HG03159 (cell line): ENCODE results near the gene WWOX.
"Not testable (repeated sequence)": the region's sequence is repeated elsewhere in the genome, so short reads cannot be mapped to it uniquely, and the experiment has no call there.

Experiments
- ATAC-seq: cut with Tn5 transposase; IDR thresholded peaks from one replicate; pipeline ENCODE4 v1.9.1; 2021; ENCODE audit warnings: mild to moderate bottlenecking, moderate library complexity; ENCODE audit not compliant: unreplicated experiment

The WWOX gene

DNA sequence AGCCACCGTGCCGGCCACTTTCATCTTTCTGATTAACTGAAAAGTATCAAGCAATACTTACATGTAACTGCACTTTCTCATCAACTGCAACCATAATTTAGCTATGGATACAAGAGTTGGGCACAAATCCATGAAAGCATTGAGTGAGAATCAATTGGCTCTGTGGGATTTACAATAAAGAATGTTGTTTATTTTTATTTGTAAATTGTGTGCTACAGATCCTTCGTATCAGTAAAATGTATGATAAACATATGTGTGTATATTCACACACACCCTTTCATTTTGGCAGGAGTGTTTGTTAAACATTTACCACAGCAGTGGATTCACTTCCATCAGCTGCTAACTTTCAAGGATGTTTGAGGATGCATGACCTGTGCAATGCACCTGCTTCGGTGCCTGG is 411.0 kb downstream of the WWOX start:
- no peak for ATAC-seq

DNA sequence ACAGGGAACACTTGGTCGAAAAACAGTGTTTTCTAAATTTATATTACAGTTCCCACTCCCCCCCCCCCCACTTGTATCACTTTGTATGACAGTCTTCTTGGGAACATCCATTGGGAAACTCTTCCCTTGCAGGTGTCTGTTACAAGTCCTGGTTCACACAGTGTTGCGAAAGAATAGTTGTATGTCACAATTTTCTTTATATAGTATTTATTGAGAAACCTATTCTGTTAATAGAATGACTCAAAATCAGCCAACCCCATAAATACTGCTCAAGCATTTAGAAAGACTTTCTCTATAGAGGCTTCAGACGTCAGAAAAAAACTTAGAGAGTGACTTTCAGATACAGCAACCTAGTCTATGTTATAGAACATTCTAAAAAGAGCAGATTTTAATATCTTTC is 414.4 kb downstream of the WWOX start:
- ATAC-seq, result no peak

DNA sequence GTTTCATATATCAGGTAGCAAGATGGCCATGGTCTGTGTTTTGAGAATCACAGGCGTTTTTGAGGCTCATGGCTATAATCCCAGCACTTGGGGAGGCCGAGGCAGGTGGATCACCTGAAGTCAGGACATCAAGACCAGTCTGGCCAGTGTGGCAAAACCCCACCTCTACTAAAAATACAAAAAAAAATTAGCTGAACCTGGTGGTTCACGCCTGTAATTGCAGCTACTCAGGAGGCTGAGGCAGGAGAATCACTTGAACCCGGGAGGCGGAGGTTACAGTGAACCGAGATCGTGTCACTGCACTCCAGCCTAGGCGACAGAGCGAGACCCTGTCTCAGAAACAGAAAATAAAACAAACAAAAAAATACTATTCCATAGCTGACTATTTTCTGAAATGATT is 415.4 kb downstream of the WWOX start:
- not testable (repeated sequence) for ATAC-seq

DNA sequence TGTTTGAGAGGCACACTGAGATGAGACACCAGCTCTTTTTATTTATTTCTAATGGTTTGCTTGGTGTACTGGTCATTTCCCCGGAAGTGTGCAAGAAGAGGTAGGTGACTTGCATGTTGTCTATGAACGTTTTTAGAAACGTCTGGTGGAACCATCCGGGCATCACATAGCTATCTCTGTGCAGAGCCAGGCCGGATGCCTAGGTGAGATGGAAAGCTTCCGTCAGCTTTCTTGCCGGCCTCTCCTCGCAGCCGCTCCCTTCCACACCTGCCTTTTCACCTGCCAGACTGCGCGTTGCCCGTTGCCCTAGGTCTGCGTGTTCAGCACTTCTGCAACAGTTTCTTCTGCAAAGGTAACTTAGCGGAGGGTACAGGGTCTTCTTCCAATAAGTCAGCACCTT is 416.0 kb downstream of the WWOX start:
- ATAC-seq, result no peak

DNA sequence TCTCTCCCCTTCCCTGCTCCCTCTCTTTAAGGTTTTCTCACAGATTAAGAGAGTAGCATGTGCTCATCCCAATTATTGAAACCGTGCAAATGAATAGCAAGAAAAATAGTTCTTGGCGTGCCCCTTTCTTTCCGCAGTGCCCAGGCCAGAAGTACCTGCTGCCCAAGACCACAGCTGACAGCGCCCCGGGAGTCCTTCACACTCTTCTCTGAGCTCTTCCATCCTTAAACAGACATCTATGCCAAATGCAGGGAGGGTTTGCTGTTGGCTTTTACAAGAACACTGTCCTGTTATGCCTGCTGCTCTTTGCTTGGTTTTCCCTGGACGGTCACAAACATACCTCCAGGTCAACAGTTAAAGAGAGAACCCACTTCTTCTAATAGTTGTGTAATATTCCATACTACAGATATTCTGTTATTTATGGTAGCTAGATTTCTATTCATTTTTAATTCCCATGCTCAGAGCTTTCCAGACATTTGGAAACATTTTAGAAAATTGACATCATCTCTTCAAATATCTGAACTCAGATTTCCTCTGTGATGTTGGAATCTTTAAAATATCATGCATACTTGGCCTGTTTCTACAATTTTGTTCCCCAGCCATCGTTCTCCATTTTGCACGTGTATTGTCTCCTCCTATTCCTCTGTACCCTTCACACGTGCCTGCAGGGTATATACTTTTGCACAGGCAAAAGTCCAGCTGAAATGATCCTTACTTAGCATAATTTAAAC is 416.7 kb downstream of the WWOX start:
- ATAC-seq, result no peak

DNA sequence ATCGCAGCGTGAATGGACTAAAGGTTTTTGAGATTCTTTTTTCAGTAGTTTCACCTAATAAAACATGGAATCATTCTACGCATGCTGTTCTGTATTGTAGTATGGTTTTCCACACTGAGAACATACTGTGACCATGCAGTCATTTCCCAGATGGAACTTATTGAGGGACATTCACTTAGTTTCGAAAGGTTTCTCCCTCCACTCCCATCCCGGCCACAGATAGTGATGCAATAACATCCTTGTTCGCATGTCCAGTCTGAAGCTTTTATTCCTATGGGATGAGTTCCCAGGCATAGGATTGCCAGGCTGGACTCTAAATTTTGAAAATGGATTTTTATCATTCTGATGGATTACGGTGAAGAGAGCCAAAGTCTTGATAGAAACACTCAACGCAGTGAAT is 420.4 kb downstream of the WWOX start:
- ATAC-seq, result no peak

DNA sequence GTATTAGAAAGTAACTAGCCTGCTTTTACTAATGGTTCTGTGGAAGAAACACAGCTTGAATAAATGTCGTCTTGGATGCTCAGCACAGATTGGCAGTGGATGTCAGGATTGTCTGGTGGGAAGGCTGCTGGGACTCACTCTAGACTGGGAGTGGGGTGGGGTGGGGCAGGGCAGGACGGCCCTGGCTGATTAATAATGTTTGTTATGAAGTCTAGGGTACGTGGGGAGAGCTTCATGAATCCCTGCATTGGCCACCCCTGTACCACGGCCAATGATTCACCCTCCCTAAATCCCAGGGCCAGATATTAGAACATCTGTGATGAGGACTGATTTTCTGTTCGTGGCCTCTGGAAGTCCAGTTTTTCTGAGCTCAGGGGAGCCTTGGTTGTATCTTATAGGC is 421.0 kb downstream of the WWOX start:
- no peak for ATAC-seq

DNA sequence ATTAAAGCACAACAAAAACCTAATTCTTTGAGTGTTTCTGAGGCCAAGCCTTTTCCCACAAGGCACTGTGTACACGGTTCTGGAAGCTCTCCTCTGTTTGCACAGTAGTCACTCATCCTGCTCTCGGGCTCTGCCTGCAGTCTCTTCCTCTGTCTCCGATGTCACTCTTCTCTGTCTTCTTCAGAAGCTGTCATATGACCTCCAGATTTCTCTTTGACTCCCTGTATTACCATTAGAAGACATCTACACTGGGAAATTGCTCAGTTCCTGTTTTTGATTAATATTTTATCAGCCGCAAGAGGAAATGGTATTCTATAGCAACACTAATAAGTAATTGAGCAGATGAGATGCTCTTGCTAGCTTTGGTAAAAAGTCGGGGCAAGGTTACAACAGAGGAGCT is 422.9 kb downstream of the WWOX start:
- peak; percentile 84 for ATAC-seq

DNA sequence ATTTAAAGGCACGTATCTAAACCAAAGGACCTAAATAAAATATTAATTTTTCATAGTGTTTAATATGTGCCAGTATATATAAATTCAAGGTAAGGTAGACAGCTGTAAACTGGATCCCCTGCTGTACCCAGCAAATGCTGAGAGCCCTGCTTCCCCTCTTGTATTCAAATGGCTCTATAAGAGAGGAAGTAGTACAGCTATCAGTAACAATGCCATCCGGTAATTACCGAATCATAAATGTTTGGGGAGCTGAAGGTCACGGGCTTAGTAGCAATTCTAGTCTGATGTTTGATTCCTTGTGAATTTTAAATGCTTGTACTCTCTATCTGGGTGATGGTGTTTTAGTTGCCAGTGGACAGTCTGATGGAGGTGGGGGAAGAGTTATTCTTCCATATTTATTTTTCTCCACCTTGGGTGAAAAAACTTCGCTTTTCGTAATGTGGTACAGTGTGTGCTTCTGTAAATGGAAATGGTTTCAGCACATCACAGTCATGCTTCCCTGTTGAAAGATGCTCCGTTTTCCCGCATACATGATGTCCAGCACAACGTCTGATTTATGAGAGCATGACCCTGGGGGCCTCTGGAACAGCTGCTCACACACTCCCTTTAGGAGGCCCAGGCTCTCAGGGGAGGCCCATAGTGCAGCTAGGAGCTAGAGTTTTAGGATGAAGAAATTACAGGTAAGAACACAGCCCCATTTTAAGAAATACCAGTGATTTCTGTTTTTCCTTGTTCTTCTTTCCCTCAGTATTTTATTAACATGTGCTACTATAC is 423.9 kb downstream of the WWOX start:
- ATAC-seq, result no peak

DNA sequence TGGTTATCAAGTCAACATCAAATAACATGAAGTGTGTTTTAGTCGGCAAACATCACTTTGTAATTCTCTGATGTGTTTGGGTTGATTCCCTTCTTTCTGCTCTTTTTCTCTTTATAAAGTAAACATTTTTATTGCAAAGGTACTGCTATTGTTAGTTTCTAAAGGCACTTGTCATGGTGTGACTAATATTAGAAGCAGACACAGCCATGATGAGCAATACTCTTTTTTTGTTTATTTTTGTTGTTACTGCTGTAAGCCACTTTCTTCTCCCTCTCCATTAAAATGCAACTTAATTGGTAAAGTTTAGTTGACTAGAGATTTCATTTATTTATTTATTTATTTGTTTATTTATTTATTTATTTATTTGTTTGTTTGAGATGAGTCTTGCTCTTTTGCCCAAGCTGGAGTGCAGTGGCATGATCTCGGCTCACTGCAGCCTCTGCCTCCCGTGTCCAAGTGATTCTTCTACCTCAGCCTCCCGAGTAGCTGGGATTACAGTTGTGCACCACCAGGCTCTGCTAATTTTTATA is 424.7 kb downstream of the WWOX start:
- ATAC-seq, result no peak

DNA sequence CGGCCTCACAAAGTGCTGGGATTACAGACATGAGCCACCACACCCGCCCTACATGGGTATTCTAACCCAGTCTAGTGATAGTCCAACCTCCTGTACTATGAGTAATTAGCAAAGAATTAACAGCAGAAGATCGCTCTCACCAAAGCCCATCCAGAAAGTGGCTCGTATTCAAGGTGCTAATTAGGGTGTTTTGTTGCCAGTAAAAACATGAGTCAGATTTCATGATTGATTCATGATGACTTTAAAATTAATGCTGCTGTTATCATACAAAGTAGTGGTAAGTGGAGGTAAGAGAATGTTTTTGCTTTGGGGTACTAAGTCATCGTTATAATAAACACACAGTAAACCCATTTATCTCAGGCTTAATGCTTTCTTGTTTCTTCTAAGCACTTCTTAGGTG is 428.8 kb downstream of the WWOX start:
- no peak for ATAC-seq

DNA sequence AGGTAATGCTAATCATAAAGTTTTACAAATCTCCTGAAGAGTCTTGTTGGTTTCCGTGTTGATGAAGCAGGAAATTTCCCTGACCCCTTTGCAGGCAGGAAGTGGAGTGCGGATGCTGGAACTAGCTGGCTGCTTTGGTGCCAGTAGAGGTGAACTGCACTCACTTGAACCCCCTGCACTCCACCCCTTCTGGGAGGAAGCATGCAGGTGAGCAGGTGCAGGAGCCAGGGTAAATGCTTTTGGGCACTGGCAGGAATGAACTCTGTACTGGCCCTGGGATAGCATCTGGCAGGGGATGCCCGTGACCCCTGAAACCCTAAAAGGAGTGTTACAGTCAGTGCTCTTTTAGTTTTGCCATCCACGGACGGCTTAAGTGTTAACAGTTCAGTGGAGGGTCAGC is 430.4 kb downstream of the WWOX start:
- no peak for ATAC-seq

DNA sequence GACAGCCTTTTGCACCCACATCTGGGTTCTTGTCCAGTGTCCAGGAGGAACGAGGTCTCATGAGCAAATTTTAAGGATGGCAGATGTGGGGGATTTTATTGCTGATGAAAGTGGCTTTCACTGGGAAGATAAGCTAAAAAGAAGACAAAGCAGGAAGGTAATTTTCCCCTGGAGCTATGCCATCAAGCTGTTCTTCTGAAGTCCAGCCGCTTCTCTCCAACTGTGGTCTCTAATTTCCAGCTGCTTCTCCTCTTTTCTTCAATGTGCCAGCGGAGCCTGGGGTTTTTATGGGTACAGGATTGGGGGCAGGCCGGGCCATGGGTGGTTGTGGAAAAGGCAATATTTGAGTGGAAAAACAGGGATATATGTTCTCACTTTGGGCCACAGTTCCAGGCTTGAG is 430.8 kb downstream of the WWOX start:
- no peak for ATAC-seq

DNA sequence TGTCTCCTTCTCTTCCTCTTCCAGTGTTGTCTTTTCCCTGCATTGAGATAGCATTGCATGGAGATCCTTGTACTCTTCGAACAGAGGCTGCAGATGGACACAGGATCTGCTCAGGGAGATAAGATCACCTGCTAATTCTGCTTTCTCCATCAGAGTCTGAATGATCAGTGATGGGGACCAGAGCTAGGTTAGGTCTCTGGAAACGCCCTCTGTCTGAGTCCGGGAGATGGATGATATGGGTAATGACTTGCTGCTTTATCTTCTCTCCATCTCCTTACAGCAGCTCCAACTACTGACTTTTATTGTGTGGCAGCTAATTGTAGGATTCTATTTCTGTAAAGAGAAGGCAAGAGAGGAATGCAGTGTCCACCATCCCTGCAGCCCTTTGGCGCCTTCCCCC is 435.6 kb downstream of the WWOX start:
- no peak for ATAC-seq

DNA sequence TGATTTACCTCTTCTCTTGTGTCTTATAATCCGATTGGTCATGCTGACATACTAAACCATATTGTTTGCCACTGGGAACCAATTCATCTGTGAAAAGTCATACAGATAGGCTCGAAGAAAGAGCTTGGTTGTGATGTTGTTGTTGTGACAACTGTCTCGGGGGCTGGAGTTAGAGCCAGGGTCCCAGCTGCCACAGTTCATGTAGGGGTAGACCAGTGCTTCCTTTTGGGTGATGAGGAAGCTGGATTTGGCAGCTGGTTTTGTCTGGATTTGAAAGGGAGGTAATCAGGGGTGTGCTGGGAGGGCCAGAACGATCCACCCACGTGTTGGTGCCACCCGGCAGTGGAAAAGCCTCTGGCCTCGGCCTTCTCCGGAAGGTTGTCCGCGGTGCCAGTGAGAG is 438.1 kb downstream of the WWOX start:
- no peak for ATAC-seq

DNA sequence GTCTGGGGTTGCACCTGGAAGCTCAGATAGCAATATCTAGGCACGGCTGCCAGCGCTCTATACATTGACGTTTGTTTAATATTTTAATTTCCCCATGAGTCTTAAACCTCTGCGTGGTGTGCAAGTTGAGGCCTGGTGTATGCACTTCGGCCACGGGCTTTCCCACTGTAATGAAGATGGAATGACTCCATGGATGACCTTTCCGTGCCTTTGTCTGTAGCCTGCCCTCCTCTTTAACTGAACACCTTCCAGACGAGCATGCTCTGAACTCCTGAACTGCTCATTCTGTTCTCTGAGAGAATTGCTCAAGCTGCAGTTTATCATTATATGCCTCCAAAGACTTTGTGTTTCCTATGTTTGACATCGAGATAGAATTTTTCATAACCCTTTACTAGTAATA is 438.8 kb downstream of the WWOX start:
- ATAC-seq, result no peak

DNA sequence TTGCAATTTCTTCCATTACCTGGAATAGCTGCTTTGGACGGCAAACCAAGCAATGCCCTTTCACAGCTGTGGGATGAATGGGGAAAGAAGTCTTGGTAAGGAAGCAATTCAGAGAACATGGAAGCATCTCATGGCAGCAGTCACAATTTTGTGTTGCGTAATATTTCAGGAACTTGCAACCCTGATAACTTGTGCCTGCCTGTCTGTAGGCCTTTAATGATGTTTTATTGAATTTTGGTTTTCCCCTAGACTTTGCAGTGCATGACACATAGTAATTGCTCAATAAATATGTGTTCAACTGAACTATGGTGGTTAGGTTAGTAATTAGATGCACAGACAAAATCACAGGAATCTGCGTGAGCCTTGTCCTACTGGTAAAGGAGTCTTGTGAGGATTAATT is 439.5 kb downstream of the WWOX start:
- no peak for ATAC-seq

DNA sequence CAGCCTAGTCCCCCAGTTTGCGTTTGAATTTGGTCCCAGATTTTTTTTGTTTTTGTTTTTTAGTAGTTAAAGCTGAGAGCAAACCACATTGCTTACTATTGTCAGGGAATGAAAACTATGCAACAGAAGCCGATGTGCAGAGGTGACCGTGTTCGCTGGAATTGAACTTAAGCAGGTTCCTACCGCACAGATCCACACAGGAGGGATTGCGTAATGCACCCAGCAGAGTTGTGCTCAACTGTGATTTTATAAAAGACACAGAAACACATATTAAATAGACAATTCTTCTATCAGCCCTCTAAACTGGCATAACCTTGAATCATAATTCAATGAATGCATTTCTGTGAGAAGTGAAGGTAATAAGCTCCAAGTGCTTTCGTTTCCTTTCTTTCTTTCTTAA is 443.0 kb downstream of the WWOX start:
- no peak for ATAC-seq

DNA sequence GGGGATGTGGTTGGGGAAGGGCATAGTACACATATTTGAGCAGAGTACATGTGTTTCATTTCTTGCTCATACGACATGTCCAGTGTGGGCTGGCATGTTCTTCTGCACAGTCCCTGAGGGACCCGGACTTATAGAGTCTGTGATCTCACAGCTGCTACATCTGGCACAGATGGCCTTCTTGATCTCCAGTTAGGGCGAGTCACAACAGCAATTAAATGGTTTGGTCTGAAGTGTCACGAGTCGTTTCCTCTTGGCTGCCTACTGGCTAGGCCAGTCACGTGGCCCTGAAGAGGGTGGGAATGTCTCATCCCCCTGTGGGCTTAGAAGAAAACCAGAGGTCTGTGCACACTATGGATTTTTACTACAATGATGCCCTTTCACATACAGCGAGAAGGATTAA is 443.6 kb downstream of the WWOX start:
- ATAC-seq, result no peak

DNA sequence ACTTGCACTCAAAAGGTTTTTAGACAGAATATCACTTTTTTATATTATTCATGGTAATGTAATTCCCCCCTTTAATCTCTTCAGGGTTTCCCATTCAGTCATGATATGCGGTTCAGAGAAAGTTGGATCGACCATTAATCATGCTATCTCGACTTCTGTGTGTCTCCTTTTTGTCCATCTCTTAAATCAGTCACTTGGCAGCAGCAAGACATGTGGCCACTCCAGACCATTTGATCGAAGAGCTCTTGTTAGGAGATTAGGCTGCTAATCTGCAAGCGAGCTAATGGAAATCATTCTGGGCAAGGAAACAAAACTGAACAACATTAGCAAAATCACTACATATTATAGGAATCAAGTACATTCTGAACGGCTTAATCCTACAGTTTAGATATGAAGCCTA is 449.9 kb downstream of the WWOX start:
- no peak for ATAC-seq

DNA sequence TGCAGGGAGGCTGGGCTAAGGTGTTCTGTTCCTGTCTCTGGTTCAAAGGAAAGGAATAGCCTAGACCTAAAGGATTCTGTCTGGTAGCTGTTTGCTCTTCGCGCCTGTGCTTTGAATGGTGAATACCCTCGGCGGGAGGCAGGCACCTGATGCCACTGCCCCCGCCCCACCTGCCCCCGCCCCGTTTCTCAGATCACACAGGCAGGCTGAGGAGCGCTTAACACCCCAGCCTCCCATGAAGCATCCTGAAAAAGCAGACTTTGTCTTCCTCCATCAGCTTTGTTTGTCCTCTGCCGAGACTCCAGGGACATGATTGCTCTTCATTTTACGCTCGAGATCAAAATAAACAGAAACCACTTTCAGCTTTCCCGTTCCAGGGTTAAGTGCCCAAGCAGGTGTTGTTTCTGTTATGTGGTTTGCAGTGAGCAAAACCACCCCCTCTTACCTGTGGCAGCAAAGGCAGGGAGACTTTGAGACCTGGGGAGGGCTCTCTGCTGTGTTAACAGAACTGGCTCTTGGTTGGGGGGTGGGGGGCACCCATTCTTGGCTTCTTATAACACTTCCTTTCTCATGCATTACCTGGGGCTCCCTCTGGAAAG is 452.1 kb downstream of the WWOX start:
- no peak for ATAC-seq

DNA sequence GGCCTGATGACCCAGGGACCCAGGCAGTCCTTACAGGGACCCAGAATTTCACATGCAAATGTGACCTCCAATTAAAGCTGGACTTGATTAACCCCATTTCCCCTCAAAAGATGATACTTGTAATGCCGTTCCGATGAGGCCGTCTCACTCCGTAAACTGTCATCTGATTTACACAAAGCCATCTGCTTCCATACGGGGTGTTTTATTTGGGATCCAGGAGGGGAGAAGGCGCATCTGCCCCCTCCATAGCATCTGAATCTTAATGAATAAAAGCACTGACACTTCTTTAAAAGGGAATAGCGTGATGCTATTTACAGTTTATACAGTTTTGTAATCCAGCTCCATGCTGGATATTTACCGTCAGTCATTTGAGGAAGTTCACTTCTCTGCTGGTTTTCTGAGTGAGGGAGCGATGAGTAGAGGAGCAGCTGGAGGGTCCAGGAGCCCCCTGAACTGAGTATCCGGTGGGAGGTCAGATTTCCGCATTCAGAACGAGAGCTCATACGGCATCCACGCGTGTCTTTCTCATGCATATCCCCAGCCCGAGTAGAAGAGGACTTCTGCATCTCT is 452.7 kb downstream of the WWOX start:
- no peak for ATAC-seq
